ENCODE measurements around the gene TDRKH. TPM values are rescaled to one million over a fixed set of nuclear protein-coding genes. Genes with fewer than 3 reads are reported as not detected.
"Not testable (repeated sequence)": the region's sequence is repeated elsewhere in the genome, so short reads cannot be mapped to it uniquely, and the experiment has no call there.

Gene TDRKH
- total RNA-seq, 1 donor from 2014 or later, result 12.3 TPM

DNA sequence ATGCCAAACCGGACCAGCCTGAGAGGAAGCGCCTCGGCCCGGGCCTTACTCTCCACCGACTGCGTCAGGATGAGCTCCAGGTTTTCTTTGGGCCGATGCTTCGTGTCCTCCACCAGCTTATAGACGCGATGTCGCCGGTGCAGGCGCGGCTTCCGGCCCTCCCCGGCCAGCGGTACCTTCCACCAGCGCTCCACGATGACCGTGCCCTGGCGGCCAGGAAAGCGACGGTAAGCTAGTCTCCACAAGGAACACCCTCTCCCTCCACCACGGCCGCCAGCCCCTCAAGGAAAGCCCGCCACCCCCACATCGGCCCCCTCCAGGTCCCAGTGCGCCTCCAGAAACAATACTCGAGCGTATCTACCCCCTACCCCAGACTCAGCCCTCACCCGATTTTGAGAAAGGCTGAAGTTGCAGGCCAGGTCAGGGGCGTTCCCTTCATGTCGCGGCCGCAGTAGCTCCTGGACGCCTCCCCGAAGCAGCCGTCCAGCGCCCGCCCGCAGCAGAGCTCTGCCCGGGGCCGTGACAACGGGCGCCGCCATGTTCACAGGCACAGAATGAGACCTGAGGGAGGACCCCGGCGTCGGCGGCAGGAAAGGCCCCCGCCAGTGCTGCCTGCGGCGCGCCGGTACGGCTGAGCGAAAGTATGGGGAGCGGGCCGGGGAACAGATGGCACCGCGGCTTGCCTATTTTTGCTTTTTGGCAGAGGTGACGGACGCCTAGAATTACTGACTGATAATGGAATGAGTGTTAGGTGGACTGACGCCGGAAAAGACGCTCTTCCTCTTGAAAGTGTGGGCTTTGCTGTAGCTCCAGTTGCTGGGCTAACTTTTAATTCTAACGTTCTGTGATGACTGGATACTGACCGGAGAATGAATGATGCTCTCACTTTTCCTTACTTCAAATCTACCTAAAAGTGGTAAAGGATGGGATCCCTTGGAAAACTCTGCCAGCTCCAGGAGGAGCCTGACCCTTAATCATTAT lies 27.1 kb downstream of the TDRKH start, which contains the start of gene MRPL9:
Gene MRPL9, minus strand, starts transcription at position 556 of the 981 bp plus-strand sequence. Its CDS starts 17 bp downstream, at position 539.
- DNase-seq (ENCODE audit: low spot score), result peak; percentile 83

DNA sequence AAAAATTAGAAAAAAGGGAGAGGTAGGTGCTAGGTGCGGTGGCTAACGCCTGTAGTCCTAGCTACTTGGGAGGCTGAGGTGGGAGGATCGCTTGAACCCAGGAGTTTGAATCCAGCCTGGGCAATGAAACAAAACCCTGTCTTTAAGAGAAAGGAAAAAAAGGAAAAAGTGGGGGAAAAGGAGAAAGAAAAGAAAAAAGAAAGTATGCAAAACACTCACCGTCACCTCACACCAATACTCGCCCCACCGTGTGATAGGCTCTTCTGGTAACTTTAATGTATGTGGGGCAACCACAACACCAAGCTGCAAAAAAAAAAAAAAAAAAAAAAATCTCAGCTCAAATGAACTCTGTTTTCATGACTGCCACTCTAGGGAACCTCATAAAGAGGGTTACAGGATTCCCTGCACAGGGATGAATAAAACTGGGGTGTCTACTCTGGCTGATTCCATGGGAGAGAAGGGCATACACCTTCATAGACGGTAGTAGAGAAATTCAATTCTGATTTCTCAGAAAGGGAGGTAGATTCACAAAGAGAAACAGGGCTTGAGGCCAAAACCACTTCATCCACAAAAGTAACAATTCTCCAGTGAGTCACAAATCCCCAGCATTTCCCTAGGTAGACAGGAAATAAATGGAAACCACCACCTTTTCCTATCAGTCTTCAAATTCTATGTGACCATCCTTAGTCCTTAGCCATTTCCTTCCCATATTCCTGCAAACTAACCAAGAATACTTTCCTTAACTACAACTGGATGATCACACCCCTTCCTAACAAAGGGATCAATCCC lies 29.5 kb downstream of the TDRKH start:
- no peak for DNase-seq (ENCODE audit: low spot score)

DNA sequence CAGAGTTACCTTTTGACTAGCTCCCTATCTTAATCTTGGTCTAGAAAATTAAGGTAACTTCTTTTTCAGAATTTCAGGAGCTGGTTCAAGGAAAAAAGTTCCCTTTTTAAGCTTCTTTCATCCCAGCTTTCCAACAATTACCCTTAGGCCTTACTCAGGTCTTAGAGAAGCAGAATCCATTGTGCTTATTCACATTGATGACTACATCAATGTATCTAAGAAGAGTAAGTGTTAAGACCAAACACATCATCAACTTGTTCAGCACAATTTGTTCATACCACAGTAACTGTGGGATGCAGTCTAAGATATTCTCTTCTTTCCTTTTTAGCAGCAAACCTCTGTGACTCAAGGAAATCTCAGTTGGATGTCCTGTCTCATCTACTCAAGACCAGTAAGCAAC lies 31.1 kb downstream of the TDRKH start:
- DNase-seq (ENCODE audit: low spot score), result no peak

DNA sequence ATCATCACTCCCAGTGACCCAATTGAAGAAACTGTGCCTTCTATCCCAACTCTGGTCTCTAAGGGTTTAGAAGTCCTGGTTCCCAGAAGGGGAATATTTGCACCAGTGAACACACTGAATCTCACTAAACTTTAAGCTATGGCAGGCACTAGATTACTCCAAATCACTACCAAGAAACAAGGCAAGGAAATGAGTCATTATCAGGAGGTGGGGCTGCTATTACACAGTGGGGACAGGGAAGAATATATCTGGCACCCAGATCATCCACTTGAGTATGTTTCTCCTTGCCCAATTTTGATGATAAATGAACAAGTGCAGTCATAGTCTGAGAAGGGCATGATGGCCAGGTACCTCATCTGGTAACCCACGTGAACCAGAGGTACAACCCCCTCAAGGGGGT lies 34.0 kb downstream of the TDRKH start:
- no peak for DNase-seq (ENCODE audit: low spot score)

DNA sequence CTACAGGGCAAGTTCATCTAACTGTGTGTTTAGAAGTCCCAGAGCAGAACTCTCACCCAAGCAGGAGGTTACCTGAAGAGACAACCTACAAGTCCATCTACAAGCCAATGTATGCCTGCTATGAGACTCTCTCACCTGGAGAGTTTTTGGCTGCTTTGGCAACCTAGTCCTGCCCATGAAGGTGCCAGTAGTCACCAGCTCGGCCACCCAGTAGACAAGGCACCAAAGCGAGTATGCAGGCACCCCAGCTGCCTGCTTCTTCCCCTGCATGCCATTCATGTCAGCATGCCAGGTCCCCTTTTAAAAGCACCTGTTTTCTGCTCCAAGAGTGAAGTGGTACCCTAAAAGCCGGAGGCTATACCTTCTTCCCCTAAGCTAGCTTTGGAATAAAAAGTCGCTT lies 48.8 kb downstream of the TDRKH start:
- DNase-seq (ENCODE audit: low spot score), result no peak

DNA sequence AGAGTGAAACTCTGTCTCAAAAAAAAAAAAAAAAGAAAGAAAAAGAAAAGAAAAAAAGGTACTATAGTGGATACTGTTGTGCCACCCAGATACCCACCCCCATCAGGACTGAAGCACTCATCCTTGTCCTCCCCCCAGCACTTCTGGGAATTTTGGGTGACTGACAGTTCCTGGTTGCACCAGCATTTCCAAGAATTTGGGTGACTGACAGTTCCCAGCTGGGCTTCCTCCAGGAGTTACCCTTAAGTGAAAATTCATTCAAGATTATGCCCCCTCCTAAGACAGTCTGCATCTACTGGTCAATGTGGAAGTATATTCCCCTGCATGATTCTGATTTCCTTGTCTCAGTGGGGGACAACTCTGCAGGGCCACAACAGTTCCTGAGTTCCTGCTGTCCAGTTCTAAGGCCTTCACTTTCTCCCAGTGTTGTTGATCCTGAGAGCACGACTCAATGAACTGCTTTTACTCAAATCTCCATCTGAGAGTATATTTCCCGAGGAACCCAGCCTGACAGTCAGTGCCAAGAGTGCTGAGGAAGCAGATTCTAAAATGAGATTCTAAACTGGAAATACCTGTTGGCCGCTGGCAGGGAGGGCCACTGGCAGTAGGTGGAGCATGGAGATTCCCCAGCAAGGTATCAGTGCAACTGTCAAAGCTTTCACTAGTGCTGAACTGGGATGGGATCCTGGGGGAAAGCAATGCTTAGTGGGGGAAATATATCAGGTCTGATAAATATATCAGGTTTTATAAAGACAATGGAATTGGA lies 50.5 kb downstream of the TDRKH start:
- peak; percentile 66 for DNase-seq (ENCODE audit: low spot score)

DNA sequence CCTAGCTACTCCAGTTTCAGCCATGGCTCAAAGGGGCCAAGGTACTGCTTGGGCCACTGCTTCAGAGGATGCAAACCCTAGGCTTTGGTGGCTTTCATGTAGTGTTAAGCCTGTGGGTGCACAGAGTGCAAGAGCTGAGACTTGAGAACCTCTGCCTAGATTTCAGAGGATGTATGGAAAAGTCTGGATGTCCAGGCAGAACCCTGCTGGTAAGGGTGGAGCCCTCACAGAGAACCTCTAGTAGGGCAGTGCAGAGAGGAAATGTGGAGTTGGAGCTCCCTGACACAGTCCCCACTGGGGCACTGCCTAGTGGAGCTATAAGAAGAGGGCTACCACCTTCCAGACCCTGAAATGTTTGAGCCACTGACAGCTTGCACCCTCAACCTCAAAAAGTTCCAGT lies 52.8 kb downstream of the TDRKH start:
- DNase-seq (ENCODE audit: low spot score), result no peak

DNA sequence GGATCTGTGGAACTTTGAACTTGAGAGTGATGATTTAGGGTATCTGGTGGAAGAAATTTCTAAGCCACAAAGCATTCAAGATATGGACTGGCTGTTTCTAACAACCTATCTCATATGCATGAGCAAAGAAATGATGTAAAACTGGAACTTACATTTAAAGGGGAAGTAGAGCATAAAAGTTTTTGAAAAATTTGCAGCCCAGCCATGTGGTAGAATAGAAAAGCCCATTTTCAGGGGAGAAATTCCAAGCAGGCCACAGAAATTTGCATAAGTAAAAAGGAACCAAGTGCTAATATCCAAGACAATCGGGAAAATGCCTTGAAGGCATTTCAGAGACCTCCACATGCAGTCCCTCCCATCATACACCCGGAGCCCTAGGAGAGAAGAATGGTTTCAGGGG lies 53.3 kb downstream of the TDRKH start:
- no peak for DNase-seq (ENCODE audit: low spot score)

DNA sequence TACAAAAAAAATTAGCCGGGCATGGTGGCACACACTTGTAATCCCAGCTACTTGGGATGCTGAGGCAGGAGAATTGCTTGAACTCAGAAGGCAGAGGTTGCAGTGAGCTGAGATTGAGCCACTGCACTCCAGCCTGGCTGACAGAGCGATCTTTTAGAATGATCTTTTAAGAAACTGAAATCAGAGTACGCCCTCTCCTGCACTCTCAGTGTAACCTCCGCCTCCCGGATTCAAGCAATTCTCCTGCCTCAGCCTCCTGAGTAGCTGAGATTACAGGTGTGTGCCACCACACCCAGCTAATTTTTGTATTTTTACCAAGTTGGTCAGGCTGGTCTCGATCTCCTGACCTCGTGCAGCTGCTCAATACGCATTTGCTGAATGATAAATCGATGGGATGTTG lies 56.3 kb downstream of the TDRKH start:
- not testable (repeated sequence) for DNase-seq (ENCODE audit: low spot score)

DNA sequence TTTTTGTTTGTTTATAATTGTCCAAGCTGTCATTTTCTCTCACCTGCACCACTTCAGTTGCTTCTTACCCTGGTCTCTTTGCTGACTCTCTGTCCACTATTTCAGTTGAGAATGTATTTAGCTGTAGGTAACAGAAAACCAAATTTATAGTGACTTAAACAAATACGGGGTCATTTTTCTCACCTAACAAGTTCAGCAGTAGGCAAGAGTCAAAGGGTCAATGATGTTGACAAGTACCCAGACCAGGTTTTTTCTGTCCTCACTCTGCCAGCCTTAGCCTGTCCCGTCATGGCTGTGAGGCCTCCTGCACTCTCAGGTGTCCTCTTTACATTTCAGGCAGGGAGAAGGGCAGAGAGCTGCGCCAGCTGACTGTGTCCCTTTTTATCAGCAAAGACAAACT lies 57.2 kb downstream of the TDRKH start:
- no peak for DNase-seq (ENCODE audit: low spot score)

DNA sequence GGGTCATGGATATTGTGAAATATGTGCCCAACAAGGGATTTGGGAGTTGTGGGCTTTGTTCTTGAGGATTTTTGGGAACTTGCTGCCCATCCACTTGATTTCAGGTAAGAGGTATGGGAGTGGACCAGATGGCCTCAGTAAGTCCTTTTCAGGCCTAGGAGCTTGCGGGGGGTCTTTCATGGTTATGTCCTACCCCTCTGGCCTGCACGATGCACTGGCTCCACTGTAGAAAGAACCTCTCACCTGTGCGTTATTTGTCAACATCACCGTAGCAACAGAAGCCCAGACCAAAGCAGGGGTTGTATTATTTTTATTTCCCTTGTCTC lies 60.4 kb downstream of the TDRKH start:
- no peak for DNase-seq (ENCODE audit: low spot score)

DNA sequence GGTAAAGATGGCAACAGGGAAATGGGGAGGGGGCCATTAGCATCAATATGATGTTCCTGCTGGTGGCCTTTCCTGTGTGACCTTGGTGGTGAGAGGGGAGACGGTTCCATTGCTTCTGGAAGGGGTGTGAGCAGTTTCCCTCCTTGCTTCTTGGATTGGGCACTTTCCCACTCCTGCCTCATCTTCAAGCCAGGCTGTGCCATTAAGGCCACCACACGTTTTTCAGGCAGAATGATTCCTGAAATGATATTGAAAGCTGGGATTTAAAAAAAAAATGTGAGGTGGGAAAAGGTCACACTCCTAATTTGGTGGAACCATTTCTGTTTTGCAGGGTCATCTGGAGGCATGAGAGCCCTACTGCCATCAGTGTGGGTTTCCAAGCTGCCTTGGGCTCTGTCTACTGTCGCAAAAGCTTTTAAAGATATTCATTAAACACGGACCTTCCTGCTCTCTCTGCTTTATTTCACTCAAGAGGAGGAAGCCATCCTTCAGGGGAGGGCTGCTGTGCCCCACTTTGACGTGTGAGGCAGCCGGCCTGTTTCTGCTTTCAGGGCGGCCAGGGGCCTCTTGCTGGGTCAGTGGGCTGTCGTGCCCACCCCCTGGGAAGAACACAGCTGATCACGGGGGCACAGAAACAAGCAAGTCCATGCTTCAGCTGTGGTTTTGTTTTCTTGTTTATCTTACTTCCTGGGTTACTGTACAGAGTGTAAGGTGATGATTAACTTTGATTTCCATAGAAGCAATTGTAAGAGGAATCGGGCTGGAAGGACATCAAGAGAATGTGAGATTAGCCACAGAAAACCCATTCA lies 60.9 kb downstream of the TDRKH start:
- no peak for DNase-seq (ENCODE audit: low spot score)

DNA sequence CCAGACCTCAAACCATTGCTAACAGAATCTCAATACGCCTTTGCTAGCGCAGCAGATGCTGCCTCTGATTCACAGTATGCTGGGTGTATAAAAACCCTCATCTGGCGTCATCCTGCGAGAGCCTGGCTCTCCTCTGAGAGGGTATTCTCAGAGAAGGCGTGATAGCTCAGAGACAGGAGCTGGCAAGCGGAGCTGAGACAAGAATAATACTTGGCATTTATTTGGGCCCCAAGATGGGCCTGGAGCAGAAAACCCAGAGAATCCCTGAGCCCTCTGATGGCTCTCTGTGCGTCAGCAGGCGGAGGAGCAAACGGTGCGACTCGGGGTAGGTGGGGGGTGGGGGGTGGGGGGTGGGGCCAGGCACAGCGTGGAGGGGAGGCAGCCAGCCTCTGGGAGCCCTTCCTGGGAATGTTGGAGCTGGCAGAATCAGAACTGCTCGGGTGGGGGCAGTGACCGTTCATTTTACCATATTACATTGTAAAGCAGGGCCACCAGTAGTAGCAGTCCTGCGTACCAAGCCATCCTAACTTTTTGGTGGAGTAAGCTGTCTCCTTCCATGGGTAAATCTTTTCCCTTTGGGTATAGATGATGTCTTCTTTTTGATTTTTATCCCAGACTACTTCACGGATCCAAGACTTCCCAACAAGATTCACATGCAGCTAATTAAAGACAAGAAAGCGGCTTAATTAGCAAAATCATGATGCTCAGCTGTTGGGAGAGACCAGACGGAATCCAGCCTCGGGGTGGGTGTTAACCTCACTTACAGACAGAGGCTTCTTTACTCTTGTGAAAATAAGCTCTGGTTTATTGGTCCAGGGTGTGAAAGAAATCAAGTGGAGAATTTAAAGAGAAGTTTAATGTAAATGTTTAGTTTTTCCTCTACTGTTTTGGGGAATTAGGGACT lies 61.9 kb downstream of the TDRKH start:
- no peak for DNase-seq (ENCODE audit: low spot score)

DNA sequence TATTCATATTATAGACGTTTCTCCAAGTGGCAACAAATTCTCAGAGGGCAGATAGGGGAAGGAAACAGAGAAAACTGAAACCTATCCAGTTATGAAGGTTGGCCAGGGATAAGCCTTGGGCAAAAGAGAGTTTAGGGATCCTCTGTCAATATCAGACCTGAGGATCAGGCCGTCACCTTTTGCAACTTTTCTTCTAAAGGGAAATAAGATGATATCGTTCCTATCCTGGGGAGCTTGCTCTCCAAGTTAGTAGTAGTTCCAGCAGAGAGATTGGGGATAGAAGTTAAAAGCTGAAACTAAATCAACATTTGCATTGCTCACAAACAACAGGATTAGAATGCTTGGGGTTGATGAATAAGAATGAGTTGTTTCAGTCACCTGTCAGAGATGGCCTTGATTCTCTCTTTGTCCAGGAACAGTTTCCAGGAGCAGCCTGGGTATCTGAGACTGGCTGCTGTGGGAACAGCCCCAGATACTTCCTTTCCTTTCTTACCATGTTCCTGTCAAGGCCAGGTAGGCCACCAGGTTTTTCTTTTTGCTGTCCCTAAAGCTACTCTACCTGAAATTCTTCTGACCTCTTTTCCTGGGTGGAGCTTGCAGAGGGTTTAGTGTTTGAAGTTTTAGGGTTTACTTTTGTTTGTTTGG lies 66.5 kb downstream of the TDRKH start:
- no peak for DNase-seq (ENCODE audit: low spot score)

Other genes with a start within 250 kb of the TDRKH start
- 48.9 TPM for gene SNX27, start 178.4 kb downstream of the TDRKH start, total RNA-seq
- gene CELF3, start 73.7 kb downstream of the TDRKH start, total RNA-seq, result not detected
- not detected for gene RIIAD1, start 69.0 kb downstream of the TDRKH start, total RNA-seq
- 66.1 TPM for gene MRPL9, start 27.0 kb downstream of the TDRKH start, total RNA-seq
- gene LINGO4, start 14.9 kb upstream of the TDRKH start, total RNA-seq, result 0.31 TPM
- 14.5 TPM for gene RORC, start 41.3 kb upstream of the TDRKH start, total RNA-seq
- 1.4 TPM for gene C2CD4D, start 49.3 kb upstream of the TDRKH start, total RNA-seq
- gene THEM5, start 63.2 kb upstream of the TDRKH start, total RNA-seq, result not detected
- gene THEM4, start 119.0 kb upstream of the TDRKH start, total RNA-seq, result 28.2 TPM
- gene S100A10, start 203.4 kb upstream of the TDRKH start, total RNA-seq, result 152 TPM
- 1,471 TPM for gene S100A11, start 246.5 kb upstream of the TDRKH start, total RNA-seq